Germinal center (tissue), 1 donor: ENCODE data around the gene ARRDC5.
A peak's percentile ranks its signal among the peaks of the same experiment; 100 is the strongest.
"Not testable (repeated sequence)": the region's sequence is repeated elsewhere in the genome, so short reads cannot be mapped to it uniquely, and the experiment has no call there.

Experiments
- DNase-seq: peaks from one replicate; pipeline ENCODE4 v3.0.0; 2012; ENCODE audit warnings: mixed read lengths, low spot score

ARRDC5 gene

DNA sequence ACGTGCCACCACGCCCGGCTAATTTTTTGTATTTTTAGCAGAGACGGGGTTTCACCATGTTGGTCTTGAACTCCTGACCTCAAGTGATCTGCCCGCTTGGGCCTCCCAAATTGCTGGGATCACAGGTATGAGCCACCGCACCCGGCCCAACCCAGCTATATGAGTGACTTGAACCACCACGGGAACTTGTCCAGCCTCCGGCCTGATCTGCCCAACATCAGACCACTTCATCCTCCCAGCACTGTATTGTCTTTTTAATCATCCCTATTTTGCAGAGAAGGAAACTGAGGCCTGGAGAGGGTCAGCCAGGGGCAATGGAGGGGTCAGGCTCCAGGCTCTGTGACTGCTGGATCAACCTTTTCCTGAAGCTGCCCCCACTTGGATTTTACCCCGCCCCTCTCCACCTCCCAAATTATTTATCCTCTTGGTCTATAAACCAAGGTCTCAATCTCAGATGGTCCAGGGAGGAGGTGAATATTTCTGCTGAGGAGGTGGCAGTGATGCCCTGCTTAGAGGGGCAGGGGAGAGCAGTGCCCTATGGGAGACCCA is 34.3 kb downstream of the ARRDC5 start:
- no peak for DNase-seq

DNA sequence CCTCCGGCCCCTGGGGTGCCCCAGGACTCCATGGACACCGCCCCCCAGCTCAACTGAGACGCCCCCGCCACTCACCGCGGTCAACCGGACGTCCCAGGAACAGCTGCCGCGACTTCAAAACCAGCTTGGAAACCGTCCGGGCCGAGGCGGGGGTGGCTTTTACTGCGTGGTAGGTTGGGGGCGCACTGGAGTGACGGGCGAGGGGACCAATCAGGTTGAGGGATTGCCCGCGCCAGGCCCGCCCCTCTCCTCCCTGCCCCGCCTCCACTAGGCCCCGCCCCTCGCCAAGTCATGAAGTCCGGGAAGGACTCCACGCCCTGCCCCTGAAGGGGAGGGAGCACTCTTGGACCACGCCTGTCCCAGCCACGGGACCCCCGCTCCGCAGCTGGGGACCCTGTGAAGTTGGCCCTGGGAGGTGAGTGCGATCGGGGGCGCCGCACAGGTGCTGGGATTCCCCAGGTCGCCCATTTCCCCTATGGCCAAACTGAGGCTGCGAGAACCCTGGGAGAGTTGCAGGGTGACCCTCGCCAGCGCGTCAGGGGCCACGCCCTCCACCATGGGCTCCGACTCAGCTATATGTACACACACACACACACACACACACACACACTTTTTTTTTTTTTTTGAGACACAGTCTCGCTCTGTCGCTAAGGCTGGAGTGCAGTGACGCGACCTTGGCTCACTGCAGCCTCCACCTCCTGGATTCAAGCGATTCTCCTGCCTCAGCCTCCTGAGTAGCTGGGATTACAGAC is 35.0 kb downstream of the ARRDC5 start, which contains the start of gene PLIN3:
PLIN3 (minus strand) TSS at position 134 of the 752 bp plus-strand sequence. CDS start 6,273 bp downstream, outside the sequence.
- DNase-seq = peak; percentile 100

DNA sequence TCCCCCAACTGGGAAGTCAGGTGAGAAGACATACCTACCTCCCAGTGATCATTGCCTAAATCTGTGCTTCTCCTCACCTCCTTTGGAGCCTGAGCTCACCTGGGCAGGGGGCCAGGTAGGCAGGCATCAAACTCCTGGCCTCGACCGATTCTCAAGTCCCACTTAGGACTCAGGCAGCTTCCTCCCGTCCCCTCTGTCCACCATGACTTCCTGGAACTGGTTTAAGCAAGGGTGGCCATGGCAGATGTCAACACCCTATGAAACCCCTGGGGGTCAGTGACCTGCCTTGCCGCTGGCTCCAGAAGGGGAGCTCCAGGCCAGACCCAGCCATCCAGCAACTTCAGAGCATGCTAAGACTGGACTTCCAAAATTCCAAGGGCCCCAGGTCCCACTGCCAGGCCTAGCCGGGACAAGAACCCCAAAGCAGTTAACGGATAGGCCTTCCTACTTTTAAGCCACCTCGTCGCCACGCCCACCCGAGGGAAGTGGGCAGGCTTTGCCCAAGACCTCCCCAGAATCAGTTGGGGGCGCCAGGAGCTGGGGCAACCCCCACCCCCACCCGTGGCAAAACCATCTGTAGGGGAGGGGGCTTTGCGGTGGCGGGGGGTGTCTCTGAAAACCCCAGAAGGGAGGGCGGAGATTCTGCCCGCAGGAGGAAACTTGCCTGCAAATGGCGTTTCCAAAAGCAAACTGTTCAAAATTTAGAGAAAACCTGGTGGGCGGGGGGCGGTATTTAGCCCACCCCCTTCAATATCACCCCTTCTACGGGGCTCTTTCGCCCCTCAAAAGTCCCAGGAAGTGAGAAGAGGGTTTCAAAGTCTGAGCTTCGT is 35.9 kb downstream of the ARRDC5 start:
- DNase-seq = peak; percentile 70

DNA sequence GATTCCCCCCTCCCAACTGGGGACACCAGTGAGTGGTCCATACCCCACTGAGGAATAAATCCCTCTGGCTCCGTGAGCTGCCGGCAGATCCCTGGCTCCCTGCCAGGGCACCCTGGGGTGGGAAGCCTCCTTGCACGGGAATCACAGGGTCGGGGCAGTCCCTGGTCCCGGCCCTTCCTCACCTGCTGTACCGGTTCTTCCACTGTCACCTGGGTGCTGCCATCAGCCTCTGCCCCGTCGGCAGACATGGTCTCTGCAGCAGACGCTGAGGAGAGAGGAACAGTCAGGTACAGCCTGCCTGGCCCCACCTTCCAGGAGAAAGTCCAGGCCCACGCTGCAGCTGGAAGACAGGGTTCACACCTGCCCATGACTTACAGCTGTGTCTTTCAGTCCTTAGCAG is 41.5 kb downstream of the ARRDC5 start:
- DNase-seq = no peak

DNA sequence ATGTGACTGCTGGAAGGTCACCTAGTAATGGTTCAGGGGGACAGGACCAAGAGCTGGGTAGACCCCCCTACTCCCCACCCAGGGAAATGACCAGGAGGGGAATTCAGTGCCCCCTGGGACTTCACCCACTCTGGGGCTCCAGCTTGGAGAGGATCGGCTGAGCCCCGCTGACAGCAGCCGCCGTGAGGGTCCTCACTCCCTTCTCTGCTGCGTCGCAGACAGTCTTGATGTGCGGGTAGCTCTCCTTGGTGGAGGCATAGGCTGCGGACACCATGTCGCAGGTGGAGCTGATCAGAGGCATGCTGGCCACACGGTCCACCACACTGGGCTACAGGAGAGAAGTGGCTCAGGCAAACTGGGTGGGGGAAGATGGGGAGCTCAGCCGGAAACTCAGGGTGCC is 43.0 kb downstream of the ARRDC5 start:
- no peak for DNase-seq

DNA sequence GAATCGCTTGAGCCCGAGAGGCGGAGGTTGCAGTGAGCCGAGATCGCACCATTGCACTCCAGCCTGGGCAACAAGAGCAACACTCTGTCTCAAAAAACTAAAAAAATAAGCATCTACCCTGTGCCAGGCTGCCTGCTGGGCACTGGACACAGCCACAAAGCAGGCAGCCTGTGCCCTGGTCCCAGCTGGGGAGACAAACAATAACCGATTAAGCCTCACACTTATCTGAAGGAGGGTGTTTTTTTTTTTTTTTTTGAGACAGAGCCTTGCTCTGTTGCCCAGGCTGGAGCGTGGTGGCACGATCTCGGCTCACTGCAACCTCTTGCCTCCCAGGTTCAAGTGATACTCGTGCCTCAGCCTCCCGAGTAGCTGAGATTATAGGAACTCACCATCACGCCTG is 46.2 kb downstream of the ARRDC5 start:
- not testable (repeated sequence) for DNase-seq

DNA sequence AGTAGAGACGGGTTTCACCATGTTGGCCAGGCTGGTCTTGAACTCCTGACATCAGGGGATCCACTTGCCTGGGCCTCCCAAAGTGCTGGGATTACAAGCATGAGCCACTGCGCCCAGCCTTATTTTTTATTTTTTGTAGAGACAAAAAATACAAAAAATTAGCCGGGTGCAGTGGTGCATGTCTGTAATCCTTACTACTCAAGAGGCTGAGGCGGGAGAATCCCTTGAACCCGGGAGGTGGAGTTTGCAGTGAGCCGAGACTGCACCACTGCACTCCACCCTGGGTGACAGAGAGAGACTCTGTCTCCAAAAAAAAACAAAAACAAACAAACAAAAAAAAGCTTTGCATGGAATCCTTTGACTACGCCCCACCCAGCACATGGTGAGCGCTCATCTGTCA is 49.2 kb downstream of the ARRDC5 start:
- not testable (repeated sequence) for DNase-seq

DNA sequence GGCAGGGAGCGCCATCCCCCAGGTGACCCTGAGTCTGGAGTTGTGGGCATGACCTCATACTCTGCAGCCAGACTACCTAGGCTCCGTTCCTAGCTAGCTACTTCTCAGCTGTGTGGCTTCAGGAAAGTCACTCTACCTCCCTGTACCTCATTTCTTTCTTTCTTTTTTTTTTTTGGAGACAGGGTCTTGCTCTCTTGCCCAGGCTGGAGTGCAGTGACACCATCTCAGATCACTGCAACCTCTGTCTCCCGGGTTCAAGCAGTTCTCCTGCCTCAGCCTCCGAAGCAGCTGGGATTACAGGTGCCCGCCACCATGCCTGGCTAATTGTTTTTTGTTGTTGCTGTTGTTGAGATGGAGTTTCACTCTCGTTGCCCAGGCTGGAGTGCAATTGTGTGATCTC is 50.2 kb downstream of the ARRDC5 start:
- no peak for DNase-seq

DNA sequence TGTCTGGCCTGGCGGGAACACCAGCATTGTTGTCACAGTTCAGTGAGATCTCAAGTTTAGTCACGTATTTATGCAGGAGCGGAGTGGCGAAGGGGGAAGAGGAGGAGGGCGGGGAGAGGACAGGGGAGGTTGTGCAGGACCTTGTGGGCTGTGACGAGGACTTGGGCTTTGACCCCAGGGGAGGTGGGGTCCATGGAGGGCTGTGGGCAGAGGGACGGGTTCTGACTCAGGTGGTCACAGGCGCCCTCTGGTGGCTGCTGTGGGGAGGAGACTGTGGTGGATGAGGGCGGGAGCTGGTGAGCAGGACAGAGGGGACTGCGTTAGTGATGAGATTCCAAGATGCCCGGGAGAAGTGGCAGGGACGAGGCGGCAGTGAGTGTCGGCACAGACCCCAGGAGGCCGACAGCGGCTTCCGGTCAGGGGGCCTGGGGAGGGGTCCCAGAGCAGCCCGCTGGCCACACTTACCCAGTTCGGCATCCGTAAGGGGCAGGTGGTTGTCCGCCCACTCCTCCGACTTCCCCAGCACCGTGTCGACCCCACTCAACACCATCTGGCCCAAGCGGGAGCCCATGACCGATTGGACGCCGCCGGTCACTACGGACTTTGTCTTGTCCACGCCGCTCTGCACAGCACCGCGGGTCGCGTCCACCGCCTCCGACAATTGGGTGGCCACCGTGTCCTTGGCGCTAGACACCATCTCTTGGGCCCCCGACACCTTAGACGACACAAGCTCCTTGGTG is 51.0 kb downstream of the ARRDC5 start:
- peak; percentile 78 for DNase-seq

DNA sequence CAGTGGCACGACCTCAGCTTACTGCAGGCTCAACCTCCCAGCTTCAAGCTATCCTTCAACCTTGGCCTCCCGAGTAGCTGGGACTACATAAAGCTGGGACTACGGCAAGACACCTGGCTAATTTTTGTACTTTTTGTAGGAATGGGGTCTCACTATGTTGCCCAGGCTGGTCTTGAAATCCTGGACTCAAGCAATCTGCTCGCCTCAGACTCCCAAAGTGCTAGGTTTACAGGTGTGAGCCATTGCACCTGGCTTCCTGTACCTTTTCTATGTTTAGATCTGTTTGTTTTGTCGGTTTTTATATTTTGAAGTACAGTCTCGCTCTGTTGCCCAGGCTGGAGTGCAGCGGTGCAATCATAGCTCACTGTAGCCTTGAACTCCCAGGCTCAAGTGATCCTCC is 53.7 kb downstream of the ARRDC5 start:
- no peak for DNase-seq

DNA sequence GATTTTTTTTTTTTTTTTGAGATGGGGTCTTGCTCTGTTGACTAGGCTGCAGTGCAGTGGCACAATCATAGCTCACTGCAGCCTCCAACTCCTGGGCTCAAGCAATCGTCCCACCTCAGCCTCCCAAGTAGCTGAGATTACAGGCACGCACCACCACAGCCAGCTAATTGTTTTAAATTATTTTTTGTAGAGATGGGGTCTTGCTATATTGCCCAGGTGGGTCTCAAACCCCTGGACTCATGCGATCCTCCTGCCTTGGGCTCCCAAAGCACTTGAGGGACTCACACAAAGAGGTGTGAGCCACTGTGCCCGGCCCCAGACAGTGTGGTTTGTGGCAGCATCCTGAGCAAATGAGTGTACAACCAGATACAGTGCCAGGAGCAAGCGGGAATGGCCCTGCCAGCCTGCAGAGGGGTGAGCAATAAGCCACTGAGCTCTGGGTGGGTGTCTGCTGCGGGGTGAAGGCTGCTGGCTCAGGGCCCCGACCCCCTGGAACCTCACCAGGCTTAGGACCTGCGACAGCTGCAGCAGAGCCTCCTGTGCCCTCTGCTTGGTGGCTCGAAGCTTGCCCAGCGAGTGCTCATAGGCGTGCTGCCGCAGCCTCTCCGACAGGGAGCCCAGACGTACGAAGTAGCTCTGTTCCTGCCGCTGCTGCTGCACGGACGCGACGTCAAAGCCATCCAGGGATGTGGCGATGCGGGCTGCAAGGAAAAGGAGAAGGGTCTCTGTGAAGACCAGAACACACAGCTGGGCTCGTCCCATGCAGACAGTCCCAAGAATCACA is 55.3 kb downstream of the ARRDC5 start:
- no peak for DNase-seq

DNA sequence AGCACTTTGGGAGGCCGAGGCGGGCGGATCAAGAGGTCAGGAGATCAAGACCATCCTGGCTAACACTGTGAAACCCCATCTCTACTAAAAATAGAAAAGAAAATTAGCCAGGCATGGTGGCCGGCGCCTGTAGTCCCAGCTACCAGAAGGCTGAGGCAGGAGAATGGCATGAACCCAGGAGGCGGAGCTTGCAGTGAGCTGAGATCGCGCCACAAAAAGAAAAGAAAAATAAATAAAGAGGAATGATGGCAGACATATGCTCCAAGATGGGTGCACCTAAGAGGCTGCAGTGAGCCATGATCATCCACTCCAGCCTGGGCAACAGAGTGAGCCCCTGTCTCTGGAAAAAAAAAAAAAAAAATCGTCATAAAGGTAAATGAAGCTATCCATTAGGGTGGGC is 56.7 kb downstream of the ARRDC5 start:
- DNase-seq = not testable (repeated sequence)

DNA sequence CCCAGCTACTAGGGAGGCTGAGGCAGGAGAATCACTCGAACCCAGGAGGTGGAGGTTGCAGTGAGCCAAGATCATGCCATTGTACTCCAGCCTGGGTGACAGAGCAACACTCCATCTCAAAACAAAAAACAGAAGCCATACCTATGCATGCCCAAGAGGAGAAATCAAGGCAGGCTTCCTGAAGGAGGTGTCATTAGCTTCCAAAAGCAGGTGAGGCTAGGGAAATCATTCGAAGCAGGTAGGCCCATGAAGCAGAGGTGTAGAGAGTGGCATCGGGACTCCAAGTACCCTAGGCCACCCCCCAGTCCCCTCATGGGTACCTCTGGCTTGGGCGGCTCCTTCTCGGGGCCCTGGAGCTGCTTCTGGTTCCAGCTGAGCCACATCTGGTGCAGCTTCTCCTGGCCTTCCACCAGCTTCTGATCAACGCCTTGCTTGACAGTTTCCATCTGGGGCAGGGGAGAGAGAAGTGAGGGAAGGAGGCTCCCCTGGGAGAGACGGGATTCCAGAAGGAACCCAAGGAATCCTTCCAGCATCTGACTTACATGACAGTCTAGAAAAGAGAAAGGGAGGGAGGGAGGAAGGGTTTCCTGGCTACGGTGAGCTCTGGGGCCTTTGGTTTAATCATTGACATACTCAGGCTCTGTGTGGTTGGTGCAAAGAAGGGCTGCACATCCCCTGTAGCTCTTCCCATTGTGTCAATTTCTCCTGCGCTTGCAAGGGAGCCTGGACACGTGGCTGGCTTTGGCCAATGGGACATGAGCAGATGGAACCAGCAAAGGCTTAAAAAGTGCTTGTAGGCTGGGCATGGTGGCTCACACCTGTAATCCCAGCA is 58.1 kb downstream of the ARRDC5 start:
- no peak for DNase-seq

DNA sequence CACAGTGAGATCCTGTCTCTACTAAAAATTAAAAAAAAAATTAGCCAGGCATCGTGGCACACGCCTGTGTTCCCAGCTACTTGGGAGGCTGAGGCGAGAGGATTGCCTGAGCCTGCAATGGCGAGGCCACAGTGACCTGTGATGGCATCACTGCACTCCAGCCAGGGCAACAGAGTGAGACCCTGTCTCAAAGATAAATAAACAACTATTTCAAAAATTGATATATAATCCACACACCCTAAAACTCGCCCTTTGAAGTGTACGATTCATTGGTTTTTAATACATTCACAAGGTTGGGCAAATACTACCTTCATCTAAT is 59.1 kb downstream of the ARRDC5 start:
- no peak for DNase-seq
